ENCODE data around the gene FBXL17. TPM values are rescaled to one million over a fixed set of nuclear protein-coding genes. Genes with fewer than 3 reads are reported as not detected.

Gene FBXL17
- total and polyA plus RNA-seq, 9 of the 15 experiments (the other 6 are each of a cell fraction or from before 2014, with no cell fraction given), result 0.32 to 5.4 (median 1.8) TPM

DNA sequence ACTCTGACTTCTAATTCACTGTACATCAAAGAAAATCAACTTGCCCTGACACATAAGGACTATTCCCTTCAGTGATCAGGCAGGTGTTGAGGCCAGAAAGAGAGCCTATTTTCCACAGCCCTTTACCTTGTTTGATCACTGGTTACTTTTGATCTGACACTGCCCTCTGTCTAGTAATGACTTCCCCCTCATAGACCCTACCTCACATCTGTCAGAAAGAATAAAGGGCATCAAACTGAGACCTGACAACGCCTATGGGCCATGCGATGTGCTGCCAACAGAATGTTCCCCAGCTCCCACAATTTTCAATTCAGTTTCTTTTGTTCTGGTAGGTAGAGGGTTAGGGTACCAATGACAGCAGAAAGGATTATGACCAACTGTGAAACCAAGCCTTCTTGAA is 47.7 kb downstream of the FBXL17 start (continued):
- TF ChIP-seq ZNF785 (CRISPR knock-in tag; IDR thresholded peaks at IDR 0.05), result no peak
- TF ChIP-seq EP300 (IDR thresholded peaks at IDR 0.05; ENCODE audit: low read length), result no peak
- TF ChIP-seq ZBTB8A (IDR thresholded peaks at IDR 0.05; ENCODE audit: partially characterized antibody), result no peak
- no peak for TF ChIP-seq EHMT2 (IDR thresholded peaks at IDR 0.05)
- no peak for TF ChIP-seq ZFP1 (CRISPR knock-in tag; IDR thresholded peaks at IDR 0.05)
- TF ChIP-seq MXI1 (IDR thresholded peaks at IDR 0.05; ENCODE audit: low read depth, low read length), result no peak
- no peak for TF ChIP-seq POLR2G (IDR thresholded peaks at IDR 0.05; ENCODE audit: low read depth, low read length)
- no peak for TF ChIP-seq BRCA1 (IDR thresholded peaks at IDR 0.05)
- no peak for TF ChIP-seq BRCA1 (CRISPR knock-in tag; IDR thresholded peaks at IDR 0.05)

- Histone ChIP-seq H3K9me1 (ENCODE audit: control insufficient read depth, insufficient read depth, low read length) (no peaks in the 10 kb centered on the region), H3K27me3 (ENCODE audit: control insufficient read depth in 2 of 2, insufficient read depth in 2 of 2, low read length in 2 of 2) (no peaks in the 10 kb centered on the region), H3K4me3 (no peak overlapping the region), H4K20me1 (replicated peaks; ENCODE audit: control insufficient read depth, insufficient read depth, low read length) (no peaks in the 10 kb centered on the region), H2AFZ (ENCODE audit: low read depth, low read length) (no peak overlapping the region), H3K4me1 (replicated peaks in 1 of 2; ENCODE audit: control insufficient read depth in 2 of 2, insufficient read depth in 2 of 2, low read length in 2 of 2) (no peaks in the 10 kb centered on the region), H3K27ac (ENCODE audit: extremely low read depth, low read depth, low read length) (no peak overlapping the region), H3K79me2 (ENCODE audit: control insufficient read depth, insufficient read depth, low read length) (no peaks in the 10 kb centered on the region), H3K9me3 (replicated peaks; ENCODE audit: control insufficient read depth, insufficient read depth, low read depth, low read length) (no peaks in the 10 kb centered on the region), H3K36me3 (ENCODE audit: control insufficient read depth, insufficient read depth, low read length) (no peaks in the 10 kb centered on the region), H3K4me2 (ENCODE audit: insufficient read depth, low read length) (no peak overlapping the region), H3K9ac (ENCODE audit: insufficient read depth in 1 of 2, low read depth in 2 of 2, low read length in 2 of 2) (no peak overlapping the region)
- ChIA-PET POLR2A (interaction anchor here (0.6 kb wide), 1 partner anchor 249 kb away, joined by 3 read pairs; no protein-coding TSS in a partner anchor), CTCF (ENCODE audit: low intra/inter-chr PET ratio) (no interaction called here)
- in situ Hi-C loops (cut with MboI) (no loop called here), intact Hi-C loops (cut with micrococcal nuclease) (no loop called here)
- BruUV-seq (replicated peaks), result no TSS peak
- DNase-seq (ENCODE audit: extremely low read depth in 1 of 4, low spot score in 3 of 4), result no peak
- TF ChIP-seq ZNF140 (CRISPR knock-in tag; IDR thresholded peaks at IDR 0.05) (no peak), RUNX1 (IDR thresholded peaks at IDR 0.05; ENCODE audit: low read depth) (no peak), KDM1A (IDR thresholded peaks at IDR 0.05) (no peak), THRAP3 (IDR thresholded peaks at IDR 0.05; ENCODE audit: borderline replicate concordance) (no peak), ZNF586 (CRISPR knock-in tag; conservative IDR thresholded peaks at IDR 0.05) (no peak), ZNF778 (CRISPR knock-in tag; IDR thresholded peaks at IDR 0.05) (no peak), TRIM24 (IDR thresholded peaks at IDR 0.05) (no peak), ZBTB43 (CRISPR knock-in tag; IDR thresholded peaks at IDR 0.05) (no peak), MAFG (tag; conservative IDR thresholded peaks at IDR 0.05) (no peak), EGR1 (conservative IDR thresholded peaks at IDR 0.05) (no peak), NR2C1 (IDR thresholded peaks at IDR 0.05) (no peak), NR2C1 (tag; IDR thresholded peaks at IDR 0.05) (no peak)
- TF ChIP-seq, protein P1, sequence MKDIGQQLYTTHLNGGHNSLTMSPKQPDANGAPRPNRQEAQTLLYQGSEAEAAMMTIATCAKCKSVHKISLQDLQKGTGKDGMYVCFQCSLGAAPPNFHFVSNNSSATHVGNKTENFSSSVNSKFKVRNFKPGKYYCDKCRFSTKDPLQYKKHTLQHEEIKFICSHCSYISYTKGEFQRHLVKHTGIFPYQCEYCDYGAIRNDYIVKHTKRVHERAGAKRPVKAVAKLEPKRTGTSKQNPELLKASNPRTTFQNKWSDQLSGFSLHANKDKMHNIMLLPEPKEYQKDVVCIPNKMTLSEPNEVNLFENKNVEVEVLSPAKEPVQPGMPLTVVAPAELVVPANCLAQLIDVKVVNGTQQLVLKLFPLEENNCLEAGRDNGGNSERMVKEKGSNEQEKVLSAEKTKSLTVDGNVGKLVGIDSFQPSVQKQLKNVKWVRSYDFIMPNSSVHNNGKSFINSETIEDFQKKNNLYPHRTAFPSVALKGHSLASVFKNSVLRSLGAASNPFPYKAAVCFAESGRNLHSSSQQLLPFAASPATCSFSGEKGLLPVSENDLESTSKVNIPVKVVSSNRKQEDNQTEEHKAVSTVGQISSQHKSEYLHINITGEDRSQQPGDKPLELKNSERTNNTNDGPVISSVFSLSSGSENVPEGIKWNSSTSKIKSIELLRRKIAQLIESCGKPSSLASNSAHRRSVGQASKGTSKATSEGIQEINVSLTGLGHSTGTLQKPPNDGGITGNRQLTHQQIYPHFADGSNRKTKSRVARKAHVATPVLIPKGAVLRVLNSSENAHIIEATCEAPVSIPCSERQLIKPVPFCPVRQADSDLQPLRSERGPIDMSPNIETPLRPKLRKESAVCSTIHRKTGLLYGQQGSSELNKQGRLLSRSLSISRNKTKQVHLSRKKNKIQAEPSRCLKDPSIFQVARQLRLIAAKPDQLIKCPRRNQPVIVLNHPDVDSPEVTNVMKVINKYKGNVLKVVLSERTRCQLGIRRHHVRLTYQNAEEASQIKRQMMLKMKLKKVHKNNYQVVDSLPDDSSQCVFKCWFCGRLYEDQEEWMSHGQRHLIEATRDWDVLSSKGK (CRISPR knock-in tag; IDR thresholded peaks at IDR 0.05), result no peak
- ATAC-seq, result no peak
- no peak for FAIRE-seq
These were observed 54.9 kb downstream of the FBXL17 start for GRCh38 chr5:108326982-108327381.

Measured in K562 (cell line).